Sigmoid colon (tissue), 3 donors: ENCODE measurements around the gene GJC2.

Experiments
- POLR2A ChIP-seq, 2 donors: fragments of 450-650 bp; IDR thresholded peaks; one replicate each; pipeline ENCODE4 v1.6.1; 2016; ENCODE audit warnings: antibody characterized with exemption in 2 of 2, mild to moderate bottlenecking in 2 of 2, moderate library complexity in 2 of 2
- TF ChIP-seq, protein P1 (sequence below), 4 experiments: fragments of 450-650 bp in 3 of 4; fragments of 200-600 bp in 1 of 4; IDR thresholded peaks; one replicate each; pipeline ENCODE4 v1.5.1; 2016 to 2019; ENCODE audit warnings: antibody characterized with exemption in 4 of 4, mild to moderate bottlenecking in 3 of 4, moderate library complexity in 2 of 4

DNA sequence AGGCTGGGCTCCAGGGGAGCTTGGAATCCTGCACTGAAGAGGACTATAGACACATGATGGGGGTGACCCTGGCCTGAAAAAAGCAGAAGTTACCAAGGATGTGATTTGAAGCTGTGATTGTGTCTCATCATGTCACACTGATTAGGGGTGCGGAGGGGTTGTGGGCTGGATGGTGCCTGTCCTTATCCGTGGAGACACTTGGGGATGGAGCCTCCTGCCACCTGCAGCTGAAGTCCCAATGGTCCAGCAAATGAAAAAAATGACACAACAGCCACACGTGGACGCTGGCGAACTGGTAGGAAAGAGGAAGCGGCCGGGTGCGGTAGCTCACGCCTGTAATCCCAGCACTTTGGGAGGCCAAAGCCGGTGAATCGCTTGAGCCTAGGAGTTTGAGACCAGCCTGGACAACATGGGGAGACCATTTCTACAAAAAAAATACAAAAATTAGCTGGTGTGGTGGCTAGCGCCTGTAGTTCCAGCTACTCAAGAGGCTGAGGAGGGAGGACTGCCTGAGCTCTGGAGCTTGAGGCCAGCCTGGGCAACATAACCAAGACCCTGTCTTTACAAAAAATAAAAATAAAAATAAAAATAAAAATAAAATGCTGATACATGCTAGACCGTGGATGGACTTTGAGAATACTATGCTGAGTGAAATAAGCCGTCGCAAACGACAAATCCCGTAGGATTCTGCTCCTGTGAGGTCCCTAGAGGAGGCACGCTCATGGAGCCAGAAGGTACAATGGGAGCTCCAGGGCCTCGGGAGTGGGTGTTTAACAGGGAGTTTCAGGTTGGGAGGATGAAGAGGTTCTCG lies 15.0 kb downstream of the GJC2 start:
- TF ChIP-seq, protein P1, sequence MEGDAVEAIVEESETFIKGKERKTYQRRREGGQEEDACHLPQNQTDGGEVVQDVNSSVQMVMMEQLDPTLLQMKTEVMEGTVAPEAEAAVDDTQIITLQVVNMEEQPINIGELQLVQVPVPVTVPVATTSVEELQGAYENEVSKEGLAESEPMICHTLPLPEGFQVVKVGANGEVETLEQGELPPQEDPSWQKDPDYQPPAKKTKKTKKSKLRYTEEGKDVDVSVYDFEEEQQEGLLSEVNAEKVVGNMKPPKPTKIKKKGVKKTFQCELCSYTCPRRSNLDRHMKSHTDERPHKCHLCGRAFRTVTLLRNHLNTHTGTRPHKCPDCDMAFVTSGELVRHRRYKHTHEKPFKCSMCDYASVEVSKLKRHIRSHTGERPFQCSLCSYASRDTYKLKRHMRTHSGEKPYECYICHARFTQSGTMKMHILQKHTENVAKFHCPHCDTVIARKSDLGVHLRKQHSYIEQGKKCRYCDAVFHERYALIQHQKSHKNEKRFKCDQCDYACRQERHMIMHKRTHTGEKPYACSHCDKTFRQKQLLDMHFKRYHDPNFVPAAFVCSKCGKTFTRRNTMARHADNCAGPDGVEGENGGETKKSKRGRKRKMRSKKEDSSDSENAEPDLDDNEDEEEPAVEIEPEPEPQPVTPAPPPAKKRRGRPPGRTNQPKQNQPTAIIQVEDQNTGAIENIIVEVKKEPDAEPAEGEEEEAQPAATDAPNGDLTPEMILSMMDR (IDR thresholded peaks at IDR 0.05) = no peak
- TF ChIP-seq POLR2A (IDR thresholded peaks at IDR 0.05) = no peak
